Suprapubic skin (tissue), 3 donors: ENCODE measurements around the gene IGFBP2.

ENCODE experiments used
- EP300 ChIP-seq: sonication (generic); formaldehyde crosslinking; IDR thresholded peaks from one replicate; pipeline ENCODE4 v1.6.1; 2017; ENCODE audit warnings: antibody characterized with exemption
- TF ChIP-seq, protein P1 (sequence below), 2 donors: fragments of 200-600 bp in 1 of 2; fragments of 450-650 bp in 1 of 2; sonication (generic) in 1 of 2; IDR thresholded peaks; one replicate each; pipeline ENCODE4 v1.5.1; 2016 to 2019; ENCODE audit warnings: antibody characterized with exemption in 2 of 2, mild to moderate bottlenecking in 1 of 2, moderate library complexity in 1 of 2

DNA sequence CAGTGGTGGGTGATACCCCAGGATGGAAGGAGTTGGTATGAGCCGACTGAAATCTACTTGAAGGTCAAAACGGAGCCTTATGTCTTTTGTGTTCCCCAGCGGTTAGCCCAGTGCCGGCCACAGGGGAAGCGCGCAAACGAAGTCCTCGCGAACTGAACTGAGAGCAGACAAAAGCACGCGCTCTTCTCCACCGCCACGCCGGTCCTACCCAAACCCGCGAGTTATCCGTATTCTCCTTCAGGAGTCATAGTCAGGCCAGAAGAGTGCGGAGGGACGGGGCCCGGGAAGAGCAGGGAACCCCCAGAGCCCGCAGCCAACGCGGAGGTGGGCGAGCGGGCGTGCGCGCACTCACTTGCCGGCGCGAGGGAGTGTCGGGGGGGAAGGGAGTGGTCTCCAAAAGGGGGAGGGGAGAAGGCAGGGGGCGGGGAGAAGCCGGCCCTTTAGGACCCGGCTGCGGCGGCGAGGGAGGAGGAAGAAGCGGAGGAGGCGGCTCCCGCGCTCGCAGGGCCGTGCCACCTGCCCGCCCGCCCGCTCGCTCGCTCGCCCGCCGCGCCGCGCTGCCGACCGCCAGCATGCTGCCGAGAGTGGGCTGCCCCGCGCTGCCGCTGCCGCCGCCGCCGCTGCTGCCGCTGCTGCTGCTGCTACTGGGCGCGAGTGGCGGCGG is at the start of gene IGFBP2:
- TF ChIP-seq, protein P1, sequence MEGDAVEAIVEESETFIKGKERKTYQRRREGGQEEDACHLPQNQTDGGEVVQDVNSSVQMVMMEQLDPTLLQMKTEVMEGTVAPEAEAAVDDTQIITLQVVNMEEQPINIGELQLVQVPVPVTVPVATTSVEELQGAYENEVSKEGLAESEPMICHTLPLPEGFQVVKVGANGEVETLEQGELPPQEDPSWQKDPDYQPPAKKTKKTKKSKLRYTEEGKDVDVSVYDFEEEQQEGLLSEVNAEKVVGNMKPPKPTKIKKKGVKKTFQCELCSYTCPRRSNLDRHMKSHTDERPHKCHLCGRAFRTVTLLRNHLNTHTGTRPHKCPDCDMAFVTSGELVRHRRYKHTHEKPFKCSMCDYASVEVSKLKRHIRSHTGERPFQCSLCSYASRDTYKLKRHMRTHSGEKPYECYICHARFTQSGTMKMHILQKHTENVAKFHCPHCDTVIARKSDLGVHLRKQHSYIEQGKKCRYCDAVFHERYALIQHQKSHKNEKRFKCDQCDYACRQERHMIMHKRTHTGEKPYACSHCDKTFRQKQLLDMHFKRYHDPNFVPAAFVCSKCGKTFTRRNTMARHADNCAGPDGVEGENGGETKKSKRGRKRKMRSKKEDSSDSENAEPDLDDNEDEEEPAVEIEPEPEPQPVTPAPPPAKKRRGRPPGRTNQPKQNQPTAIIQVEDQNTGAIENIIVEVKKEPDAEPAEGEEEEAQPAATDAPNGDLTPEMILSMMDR (IDR thresholded peaks at IDR 0.05) = no peak
- no peak for TF ChIP-seq EP300
